ENCODE results near the gene LAYN.
A peak's percentile ranks its signal among the peaks of the same experiment; 100 is the strongest.

LAYN gene

GRCh38 chr11:111598559-111598958 lies 58.0 kb downstream of the LAYN start:
- DNase-seq, result no peak

- DNase-seq, result no peak
Measured at GRCh38 chr11:111601636-111601978, 61.1 kb downstream of the LAYN start.

GRCh38 chr11:111601979-111602864 lies 61.7 kb downstream of the LAYN start, which contains the start of gene SIK2:
SIK2 (plus strand) TSS chr11:111602449; CDS start chr11:111602564, 115 bp downstream.
- DNase-seq, result peak; percentile 97 to 100

GRCh38 chr11:111602865-111603610 lies 62.5 kb downstream of the LAYN start:
- peak; percentile 64 to 77 for DNase-seq

- DNase-seq, result peak in 1 of 2 experiments; percentile 42
Measured at GRCh38 chr11:111603611-111604130, 63.2 kb downstream of the LAYN start.

- peak; percentile 59 to 91 for DNase-seq
Measured at GRCh38 chr11:111604392-111605009, 64.0 kb downstream of the LAYN start.

GRCh38 chr11:111605681-111606080 lies 65.2 kb downstream of the LAYN start:
- peak; percentile 28 to 53 for DNase-seq

GRCh38 chr11:111606986-111607385 lies 66.5 kb downstream of the LAYN start:
- DNase-seq, result no peak

- DNase-seq, result no peak
Measured at GRCh38 chr11:111607751-111608150, 67.2 kb downstream of the LAYN start.
